HepG2 (cell line): ENCODE results near the gene FAM53B. TPM values are rescaled to one million over a fixed set of nuclear protein-coding genes. Genes with fewer than 3 reads are reported as not detected.

ENCODE experiments used
- ATAC-seq: fragments of 200-7000 bp; cut with Tn5 transposase; 3 replicates; pipeline ENCODE4 v1.9.1; 2020; ENCODE audit warnings: mild to moderate bottlenecking, moderate library complexity
- BruUV-seq: library from RNA; stranded (reverse); fragments of 400-500 nt; replicated peaks from 2 replicates; lab custom pipeline; 2021; lab: Mats Ljungman, UMichigan
- CTCF ChIA-PET: fragments of 300-600 bp; formaldehyde crosslinking; extraction: SDS; loops from one replicate; lab custom pipeline; 2021; ENCODE audit warnings: low total read pairs, inconsistent platforms, low intra/inter-chr PET ratio; lab: Yijun Ruan, JAX
- POLR2A ChIA-PET: fragments of 350-600 bp; sonication (Branson Sonifier 250); formaldehyde crosslinking; loops from one replicate; lab custom pipeline; 2020; ENCODE audit warnings: antibody characterized with exemption, inconsistent platforms; lab: Yijun Ruan, JAX
- DNase-seq: peaks from one replicate; pipeline ENCODE4 v3.0.0-alpha.2; 2015; ENCODE audit warnings: low spot score
- FAIRE-seq: peaks from 3 replicates; lab custom pipeline; 2011; peaks lifted over from hg19 to GRCh38; lab: Jason Lieb, UNC
- H2AFZ ChIP-seq: one replicate; pipeline ENCODE4 v1.6.1; 2011; ENCODE audit warnings: low read length, inconsistent platforms
- H3K27ac ChIP-seq: fragments of 300-600 bp; 3 replicates; pipeline ENCODE4 v1.8.0; 2011; ENCODE audit warnings: mixed run types, mild to moderate bottlenecking, mixed read lengths, low read length, inconsistent platforms; ENCODE audit not compliant: insufficient read depth; ENCODE audit errors: extremely low read length
- H3K27me3 ChIP-seq, 2 experiments: fragments of 200-600 bp in 1 of 2; 2 replicates in 1 of 2; 3 replicates in 1 of 2; pipeline versions ENCODE4 v1.6.0 to v1.8.0; 2011; ENCODE audit warnings: low read length in 2 of 2, mild to moderate bottlenecking in 2 of 2, moderate library complexity in 2 of 2, inconsistent platforms in 1 of 2; ENCODE audit not compliant: insufficient read depth in 2 of 2, control insufficient read depth in 1 of 2
- H3K36me3 ChIP-seq, 2 experiments: fragments of 200-600 bp in 1 of 2; replicated peaks in 1 of 2; 2 replicates in 1 of 2; 3 replicates in 1 of 2; pipeline versions ENCODE4 v1.5.1 to v1.8.0; 2011; ENCODE audit warnings: low read length in 2 of 2, inconsistent platforms in 1 of 2; ENCODE audit not compliant: insufficient read depth in 2 of 2, control insufficient read depth in 1 of 2
- H3K4me1 ChIP-seq: 2 replicates; pipeline ENCODE4 v1.5.1; 2012; ENCODE audit warnings: low read length, inconsistent platforms; ENCODE audit not compliant: insufficient read depth
- H3K4me2 ChIP-seq: 2 replicates; pipeline ENCODE4 v1.6.0; 2011; ENCODE audit warnings: low read depth, low read length, inconsistent platforms
- H3K4me3 ChIP-seq, 3 experiments: fragments of 200-600 bp in 1 of 3; sonication (generic), shearing (Covaris generic) in 1 of 3; replicated peaks in 1 of 3; 2 replicates each; pipeline ENCODE4 v1.5.1; 2011 to 2016; ENCODE audit warnings: low read length in 3 of 3, inconsistent platforms in 2 of 3, low read depth in 2 of 3, mild to moderate bottlenecking in 2 of 3, control low read depth in 1 of 3, mixed read lengths in 1 of 3; ENCODE audit not compliant: insufficient read depth in 1 of 3
- H3K79me2 ChIP-seq: one replicate; pipeline ENCODE4 v1.6.1; 2011; ENCODE audit warnings: low read length, inconsistent platforms; ENCODE audit not compliant: insufficient read depth
- H3K9ac ChIP-seq: 2 replicates; pipeline ENCODE4 v1.6.0; 2011; ENCODE audit warnings: mild to moderate bottlenecking, low read depth, low read length, inconsistent platforms; ENCODE audit not compliant: insufficient read depth
- H3K9me3 ChIP-seq: 2 replicates; pipeline ENCODE4 v1.5.1; 2012; ENCODE audit warnings: mild to moderate bottlenecking, low read length
- H4K20me1 ChIP-seq: 2 replicates; pipeline ENCODE4 v1.6.0; 2011; ENCODE audit warnings: inconsistent platforms, mild to moderate bottlenecking, low read length, moderate library complexity; ENCODE audit not compliant: insufficient read depth
- BCL3 ChIP-seq: sonication (generic); formaldehyde crosslinking; IDR thresholded peaks from 2 replicates; pipeline ENCODE4 v1.5.1; 2020; ENCODE audit warnings: mild to moderate bottlenecking, missing genetic modification reagents, moderate library complexity
- MNT ChIP-seq: fragments of 450-650 bp; IDR thresholded peaks from 2 replicates; pipeline ENCODE4 v1.6.1; 2016
- RAD21 ChIP-seq: fragments of 450-650 bp; formaldehyde crosslinking; IDR thresholded peaks from 2 replicates; pipeline ENCODE4 v1.5.0; 2020; ENCODE audit warnings: mild to moderate bottlenecking
- SNAPC2 ChIP-seq: sonication (generic); formaldehyde crosslinking; IDR thresholded peaks from 2 replicates; pipeline ENCODE4 v1.8.1; 2022; ENCODE audit warnings: mild to moderate bottlenecking, missing genetic modification reagents
- ZNF232 ChIP-seq: sonication (generic); formaldehyde crosslinking; IDR thresholded peaks from 2 replicates; pipeline ENCODE4 v1.4.0; 2020; ENCODE audit warnings: missing genetic modification reagents, borderline replicate concordance
- WGBS: methylation state at CpG from one replicate; pipeline ENCODE4 v1.1.6; 2017; ENCODE audit warnings: low lambda C conversion rate; 5-methylcytosine and 5-hydroxymethylcytosine counted together
- in situ Hi-C: cut with HindIII; loops from 2 replicates; pipeline ENCODE4 v1.10.0; 2017; ENCODE audit warnings: low pct_unique_long_range_greater_than_20kb; ENCODE audit not compliant: extremely low pct_ligation_motif_present
- intact Hi-C: fragments of 100-400 bp; cut with micrococcal nuclease; formaldehyde crosslinking; loops from one replicate; pipeline ENCODE4 v1.10.0; 2022; ENCODE audit not compliant: unreplicated experiment
- polyA plus RNA-seq, 8 experiments: library from polyadenylated mRNA; depleted of rRNA in 3 of 8; stranded (reverse) in 7 of 8; unstranded in 1 of 8; fragments of >200 nt; fragmentation: Illumina TruSeq in 4 of 8; extraction: Trizol in 4 of 8; gene quantifications; 2 replicates each; pipeline versions ENCODE4 v1.2.1 to v1.2.3, GENCODE V29; 2011 to 2016; ENCODE audit warnings: low read depth in 4 of 8, missing spikeins in 1 of 8, mixed read lengths in 1 of 8; ENCODE audit not compliant: insufficient read depth in 1 of 8
- total RNA-seq, 5 experiments: library from RNA; depleted of rRNA; stranded (reverse); fragments of >200 nt; fragmentation: Illumina TruSeq; extraction: Trizol; gene quantifications; 2 replicates each; pipeline ENCODE4 v1.2.3, GENCODE V29; 2016; ENCODE audit warnings: low read depth in 1 of 5
- TF ChIP-seq, protein P1 (sequence below): sonication (generic); formaldehyde crosslinking; IDR thresholded peaks from 2 replicates; pipeline ENCODE4 v1.5.1; 2020; ENCODE audit warnings: missing genetic modification reagents, mild to moderate bottlenecking, borderline replicate concordance

Gene FAM53B
- total and polyA plus RNA-seq, 2 of the 13 experiments (the other 11 are each of a cell fraction or from before 2014, with no cell fraction given): 6.4 to 19.3 TPM

GRCh38 chr10:124574456-124575070 lies 169.6 kb downstream of the FAM53B start (continued):
- TF ChIP-seq, protein P1, sequence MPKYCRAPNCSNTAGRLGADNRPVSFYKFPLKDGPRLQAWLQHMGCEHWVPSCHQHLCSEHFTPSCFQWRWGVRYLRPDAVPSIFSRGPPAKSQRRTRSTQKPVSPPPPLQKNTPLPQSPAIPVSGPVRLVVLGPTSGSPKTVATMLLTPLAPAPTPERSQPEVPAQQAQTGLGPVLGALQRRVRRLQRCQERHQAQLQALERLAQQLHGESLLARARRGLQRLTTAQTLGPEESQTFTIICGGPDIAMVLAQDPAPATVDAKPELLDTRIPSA (CRISPR knock-in tag): no peak
- no peak for TF ChIP-seq RAD21
- no peak for TF ChIP-seq SNAPC2

DNA sequence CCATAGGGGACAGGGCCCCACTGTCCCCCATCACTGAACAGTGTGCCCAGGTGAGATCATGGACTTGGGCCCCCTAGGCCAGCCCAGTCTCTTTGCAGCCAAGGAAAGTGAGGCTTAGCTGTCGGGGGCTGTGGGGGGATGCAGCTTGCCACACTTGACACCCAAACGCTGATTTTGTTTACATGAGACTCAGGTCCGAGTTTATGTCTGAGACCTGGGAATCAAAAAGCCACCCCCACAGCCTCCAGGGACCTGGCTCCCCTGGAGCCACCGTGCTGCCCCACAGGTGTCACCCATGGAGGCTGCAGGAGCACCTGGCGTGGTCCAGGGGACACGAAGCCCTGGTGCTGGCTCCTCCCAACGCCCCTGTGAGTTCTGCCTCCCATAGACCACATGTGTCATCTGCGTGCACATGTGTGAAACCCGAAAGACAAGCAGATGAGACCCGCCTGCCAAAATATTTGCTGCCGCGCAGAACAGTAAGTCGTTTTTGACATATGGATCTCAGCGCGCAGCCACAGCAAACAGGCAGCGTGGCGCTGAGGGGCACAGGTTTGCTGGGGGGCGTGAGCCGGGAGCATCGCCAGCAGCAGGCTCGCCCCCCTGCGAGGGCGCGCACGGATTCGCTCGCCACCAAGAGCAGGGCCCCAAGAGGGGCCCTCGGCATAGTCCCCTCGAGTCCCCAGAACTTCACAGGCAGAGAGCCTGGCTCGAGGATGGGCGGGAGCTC lies 170.3 kb downstream of the FAM53B start:
- no peak overlapping the region for H3K9ac ChIP-seq
- peaks cover 10% of the 10 kb centered on the region for H3K4me1 ChIP-seq
- H3K79me2 ChIP-seq: no peaks in the 10 kb centered on the region
- no peaks in the 10 kb centered on the region for H3K9me3 ChIP-seq
- H3K4me2 ChIP-seq: no peak overlapping the region
- CTCF ChIA-PET: no interaction called here
- peaks cover 0 to 9% of the 10 kb centered on the region in 2 experiments; a peak in 1 of 5 replicates for H3K27me3 ChIP-seq
- no TSS peak for BruUV-seq
- no peak for TF ChIP-seq ZNF232
- peak; percentile 75 for TF ChIP-seq MNT
- no peak for TF ChIP-seq BCL3 (CRISPR knock-in tag)
- TF ChIP-seq, all 625 proteins: peak for 1
- POLR2A ChIA-PET: no interaction called here
- no peak overlapping the region for H3K27ac ChIP-seq
- 76% methylated on average over 16 of the region's 31 CpGs for WGBS
- no peak for DNase-seq
- no peak for ATAC-seq
- FAIRE-seq: no peak
- intact Hi-C loops: no loop called here
- in situ Hi-C loops: no loop called here
- H4K20me1 ChIP-seq: no peaks in the 10 kb centered on the region
- H2AFZ ChIP-seq: no peak overlapping the region
- no peaks in the 10 kb centered on the region for H3K36me3 ChIP-seq
- no peak overlapping the region for H3K4me3 ChIP-seq
